HG03521 (cell line): ENCODE results near the gene MS4A18.

Experiments
- ATAC-seq: cut with Tn5 transposase; IDR thresholded peaks from one replicate; pipeline ENCODE4 v1.9.1; 2021; ENCODE audit warnings: mild to moderate bottlenecking, moderate library complexity; ENCODE audit not compliant: unreplicated experiment

The MS4A18 gene

GRCh38 chr11:60785136-60785535, 60.6 kb downstream of the MS4A18 start, which contains the start of gene MS4A10:
MS4A10 (plus strand) TSS chr11:60785333; CDS start chr11:60790336, 5,003 bp downstream.
- no peak for ATAC-seq

DNA sequence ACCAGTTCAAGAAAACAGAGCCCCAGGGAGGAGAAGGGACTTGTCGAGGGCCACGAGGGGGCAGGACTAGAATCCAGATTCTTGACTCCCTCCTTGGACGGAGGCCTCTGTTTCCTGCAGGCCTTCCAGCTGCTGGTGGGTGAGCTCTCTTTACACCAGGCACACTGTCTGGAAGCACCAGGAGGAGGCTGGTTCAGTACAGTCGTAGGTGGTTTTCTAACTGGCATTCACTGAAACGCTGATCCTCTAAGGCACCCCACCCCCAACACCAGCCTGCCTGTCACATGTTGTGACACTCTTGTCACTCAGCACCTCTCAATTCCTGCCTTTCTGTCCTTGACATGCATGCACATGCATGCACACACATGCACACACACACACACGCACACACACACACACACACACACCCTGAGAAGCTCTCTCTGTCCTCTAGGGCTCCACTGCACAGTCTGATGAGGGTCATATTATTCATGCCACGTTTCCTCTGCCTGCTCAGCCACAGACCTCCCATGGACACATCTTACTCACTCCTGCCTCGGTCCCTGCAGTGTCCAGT, 61.4 kb downstream of the MS4A18 start:
- no peak for ATAC-seq

- no peak for ATAC-seq
Measured at GRCh38 chr11:60786811-60787567, 62.5 kb downstream of the MS4A18 start.

DNA sequence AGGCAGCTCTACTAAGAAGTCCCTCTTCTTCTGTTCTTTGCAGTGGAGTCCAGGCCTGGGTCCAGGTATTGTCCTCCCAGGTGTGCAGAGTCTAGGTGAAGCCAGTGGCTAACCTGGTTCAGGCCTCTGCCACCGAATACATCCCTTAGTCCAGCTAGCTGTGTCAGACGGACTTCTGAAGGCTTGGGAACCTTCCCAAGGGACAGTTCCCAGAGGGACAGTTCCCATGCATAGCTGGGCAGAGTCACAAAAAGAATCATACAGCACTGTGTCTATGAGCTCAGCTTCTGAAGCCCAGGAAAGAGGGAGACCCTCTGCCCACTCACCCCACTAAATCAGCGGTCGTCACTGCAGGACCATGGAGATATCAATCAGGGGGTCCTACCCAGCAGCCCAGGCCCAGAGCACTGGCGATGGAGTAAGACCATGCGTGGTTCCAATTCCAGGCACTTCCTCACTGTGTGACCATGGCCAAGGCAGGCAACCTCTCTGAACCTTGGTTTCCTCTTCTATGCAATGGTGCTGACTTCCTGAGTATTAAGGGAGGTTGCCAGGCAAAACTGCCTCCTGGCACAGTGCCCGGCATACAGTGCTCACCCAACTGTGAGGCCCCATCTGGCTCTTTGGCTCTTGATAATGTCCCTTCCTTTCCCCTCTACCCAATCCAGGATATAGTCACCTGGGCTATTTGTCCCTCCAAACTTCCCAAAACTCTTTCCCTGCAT, 64.0 kb downstream of the MS4A18 start:
- ATAC-seq, result no peak

GRCh38 chr11:60790726-60791125, 66.2 kb downstream of the MS4A18 start:
- ATAC-seq, result no peak

DNA sequence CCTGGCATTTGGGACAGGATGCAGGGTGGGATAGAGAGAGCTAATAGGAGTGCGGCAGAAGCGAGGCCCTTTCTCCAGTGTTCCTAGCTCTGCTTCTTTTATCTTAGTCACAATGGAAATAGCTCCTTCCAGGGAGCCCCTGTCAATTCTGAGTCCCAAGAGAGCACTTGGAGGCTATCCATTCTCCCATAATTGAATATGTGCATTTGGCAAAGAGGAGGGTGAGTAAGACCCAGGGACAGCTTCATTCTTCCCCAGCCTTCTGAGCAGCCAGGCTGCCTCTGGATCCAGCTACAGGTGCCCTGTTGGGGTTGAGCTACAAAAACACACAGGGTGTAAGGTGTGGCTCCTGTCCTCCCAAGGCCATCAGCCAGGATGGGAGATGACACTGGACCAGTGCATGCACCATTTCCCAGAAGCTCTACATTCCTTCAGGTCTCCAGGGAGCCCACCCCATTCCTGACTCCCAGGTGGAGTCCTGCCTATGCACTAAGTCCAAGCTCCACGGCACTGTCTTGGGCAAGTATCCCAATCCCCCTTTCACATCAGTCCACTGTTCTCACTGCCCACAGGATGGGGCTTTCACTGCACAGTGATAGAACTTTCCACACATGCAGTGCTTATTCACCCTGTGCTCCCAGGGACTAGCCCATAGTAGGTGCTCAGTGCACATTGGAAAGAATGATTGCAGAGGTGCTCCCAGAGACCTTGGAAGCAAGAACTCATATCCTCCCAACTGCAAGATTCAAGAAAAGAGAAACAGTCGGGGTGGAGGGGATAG, 66.8 kb downstream of the MS4A18 start:
- ATAC-seq, result no peak

- ATAC-seq, result no peak
Measured at GRCh38 chr11:60792521-60792920, 68.0 kb downstream of the MS4A18 start.
